DMS 273 (cell line): ENCODE results near the gene PUDP.
A peak's percentile ranks its signal among the peaks of the same experiment; 100 is the strongest.
"Not testable (repeated sequence)": the region's sequence is repeated elsewhere in the genome, so short reads cannot be mapped to it uniquely, and the experiment has no call there.

Experiments used
- DNase-seq: peaks from one replicate; lab custom pipeline; 2025; ENCODE audit not compliant: unreplicated experiment; lab: John Stamatoyannopoulos, UW

PUDP gene

GRCh38 chrX:7147978-7148854 lies at the start of gene PUDP:
PUDP (minus strand) TSS chrX:7148153; CDS start chrX:7148113, 40 bp downstream.
- DNase-seq: peak; percentile 99

GRCh38 chrX:7194606-7195005 lies 46.7 kb upstream of the PUDP start:
- no peak for DNase-seq

- DNase-seq: no peak
These were observed 44.9 kb upstream of the PUDP start for GRCh38 chrX:7192871-7193270.

- DNase-seq: peak; percentile 70
These were observed 43.7 kb upstream of the PUDP start for GRCh38 chrX:7191681-7192110.

- DNase-seq: no peak
These were observed 42.2 kb upstream of the PUDP start for GRCh38 chrX:7190157-7190556.

GRCh38 chrX:7188672-7189071 lies 40.7 kb upstream of the PUDP start:
- no peak for DNase-seq

- DNase-seq: no peak
These were observed 36.9 kb upstream of the PUDP start for GRCh38 chrX:7184816-7185215.

- DNase-seq: no peak
These were observed 31.5 kb upstream of the PUDP start for GRCh38 chrX:7179446-7179845.

- not testable (repeated sequence) for DNase-seq
These were observed 30.9 kb upstream of the PUDP start for GRCh38 chrX:7178859-7179258.

GRCh38 chrX:7170898-7171297 lies 22.9 kb upstream of the PUDP start:
- DNase-seq: peak; percentile 45

GRCh38 chrX:7169627-7170026 lies 21.7 kb upstream of the PUDP start:
- no peak for DNase-seq

- DNase-seq: no peak
These were observed 20.4 kb upstream of the PUDP start for GRCh38 chrX:7168371-7168770.

- DNase-seq: peak; percentile 22
These were observed 16.2 kb upstream of the PUDP start for GRCh38 chrX:7164174-7164573.

GRCh38 chrX:7163146-7163677 lies 15.3 kb upstream of the PUDP start:
- DNase-seq: no peak

- DNase-seq: no peak
These were observed 11.4 kb upstream of the PUDP start for GRCh38 chrX:7159149-7159861.

- DNase-seq: no peak
These were observed 10.6 kb upstream of the PUDP start for GRCh38 chrX:7158468-7158990.

- no peak for DNase-seq
These were observed 8.9 kb upstream of the PUDP start for GRCh38 chrX:7156879-7157278.

GRCh38 chrX:7155163-7155562 lies 7.2 kb upstream of the PUDP start:
- no peak for DNase-seq

GRCh38 chrX:7154041-7154597 lies 6.2 kb upstream of the PUDP start:
- DNase-seq: no peak

GRCh38 chrX:7153231-7153630 lies 5.3 kb upstream of the PUDP start:
- no peak for DNase-seq

GRCh38 chrX:7149411-7149810 lies 1.5 kb upstream of the PUDP start:
- DNase-seq: no peak
